ENCODE measurements around the gene SLC8A3. TPM values are rescaled to one million over a fixed set of nuclear protein-coding genes. Genes with fewer than 3 reads are reported as not detected.
"Not testable (repeated sequence)": the region's sequence is repeated elsewhere in the genome, so short reads cannot be mapped to it uniquely, and the experiment has no call there.

SLC8A3 gene, protein sequence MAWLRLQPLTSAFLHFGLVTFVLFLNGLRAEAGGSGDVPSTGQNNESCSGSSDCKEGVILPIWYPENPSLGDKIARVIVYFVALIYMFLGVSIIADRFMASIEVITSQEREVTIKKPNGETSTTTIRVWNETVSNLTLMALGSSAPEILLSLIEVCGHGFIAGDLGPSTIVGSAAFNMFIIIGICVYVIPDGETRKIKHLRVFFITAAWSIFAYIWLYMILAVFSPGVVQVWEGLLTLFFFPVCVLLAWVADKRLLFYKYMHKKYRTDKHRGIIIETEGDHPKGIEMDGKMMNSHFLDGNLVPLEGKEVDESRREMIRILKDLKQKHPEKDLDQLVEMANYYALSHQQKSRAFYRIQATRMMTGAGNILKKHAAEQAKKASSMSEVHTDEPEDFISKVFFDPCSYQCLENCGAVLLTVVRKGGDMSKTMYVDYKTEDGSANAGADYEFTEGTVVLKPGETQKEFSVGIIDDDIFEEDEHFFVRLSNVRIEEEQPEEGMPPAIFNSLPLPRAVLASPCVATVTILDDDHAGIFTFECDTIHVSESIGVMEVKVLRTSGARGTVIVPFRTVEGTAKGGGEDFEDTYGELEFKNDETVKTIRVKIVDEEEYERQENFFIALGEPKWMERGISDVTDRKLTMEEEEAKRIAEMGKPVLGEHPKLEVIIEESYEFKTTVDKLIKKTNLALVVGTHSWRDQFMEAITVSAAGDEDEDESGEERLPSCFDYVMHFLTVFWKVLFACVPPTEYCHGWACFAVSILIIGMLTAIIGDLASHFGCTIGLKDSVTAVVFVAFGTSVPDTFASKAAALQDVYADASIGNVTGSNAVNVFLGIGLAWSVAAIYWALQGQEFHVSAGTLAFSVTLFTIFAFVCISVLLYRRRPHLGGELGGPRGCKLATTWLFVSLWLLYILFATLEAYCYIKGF
- total RNA-seq, result 0.43 and 0.89 TPM in 2 replicates
- long read RNA-seq, partial matches to known transcripts, result 1 of 1 reads
- long read RNA-seq, other reads (novel, unspliced or antisense), result 0 of 1 reads

DNA sequence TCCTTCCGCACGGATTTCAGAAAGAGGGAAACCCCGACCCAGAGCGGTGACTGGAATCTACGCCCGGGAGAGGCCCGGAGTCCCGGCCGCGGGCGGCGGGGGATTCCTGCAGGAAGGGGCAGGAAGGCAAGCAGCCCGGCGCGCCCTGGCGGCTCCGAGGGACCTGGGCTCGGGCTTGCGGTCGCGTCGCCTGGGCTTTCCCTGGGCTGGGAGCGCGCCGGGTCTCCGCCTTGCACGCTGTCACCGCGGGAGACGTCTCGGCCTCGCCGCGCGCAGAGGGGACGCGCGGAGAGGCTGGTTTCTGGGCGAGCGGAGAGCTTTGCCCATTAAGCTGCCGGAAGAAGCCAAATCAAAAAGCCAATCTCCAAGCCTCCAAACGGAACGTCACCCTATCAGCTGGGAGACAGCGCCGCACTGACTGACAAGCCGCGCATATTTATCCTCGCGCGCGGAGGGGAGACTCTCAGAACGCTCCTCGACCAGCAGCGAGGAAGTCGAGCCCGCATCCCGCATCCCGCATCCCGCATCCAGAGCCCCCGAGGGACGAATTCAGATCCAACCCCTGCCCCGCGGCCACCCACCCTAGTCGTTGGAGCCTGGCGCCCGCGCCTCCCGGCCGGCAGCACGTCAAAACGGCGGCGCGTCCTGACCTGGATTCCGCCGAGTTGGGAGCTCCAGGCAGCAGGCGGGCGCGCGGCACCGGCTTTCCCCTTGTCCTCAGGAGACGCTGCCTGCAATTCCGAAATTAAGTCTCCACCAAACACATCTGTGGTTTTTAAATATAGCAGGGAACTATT is at the start of gene SLC8A3:
SLC8A3 (minus strand) TSS at position 293 of the 797 bp plus-strand sequence. CDS start 20,529 bp downstream, outside the sequence.
- H3K9me3 Mint-ChIP-seq (ENCODE audit: low read depth), result no peaks in the 10 kb centered on the region
- DNase-seq (ENCODE audit: low spot score, unreplicated experiment), result peak; percentile 51
- peak within 1 kb of the TSS; percentile 30 for H3K27ac Mint-ChIP-seq
- H3K4me1 Mint-ChIP-seq (ENCODE audit: low read depth), result peaks cover 12% of the 10 kb centered on the region
- peaks cover 59% of the 10 kb centered on the region for H3K27me3 Mint-ChIP-seq
- peak within 1 kb of the TSS; percentile 76 for H3K4me3 Mint-ChIP-seq (ENCODE audit: low read depth)
- H3K36me3 Mint-ChIP-seq (ENCODE audit: insufficient read depth), result no peaks in the 10 kb centered on the region
- TF ChIP-seq, protein P1, sequence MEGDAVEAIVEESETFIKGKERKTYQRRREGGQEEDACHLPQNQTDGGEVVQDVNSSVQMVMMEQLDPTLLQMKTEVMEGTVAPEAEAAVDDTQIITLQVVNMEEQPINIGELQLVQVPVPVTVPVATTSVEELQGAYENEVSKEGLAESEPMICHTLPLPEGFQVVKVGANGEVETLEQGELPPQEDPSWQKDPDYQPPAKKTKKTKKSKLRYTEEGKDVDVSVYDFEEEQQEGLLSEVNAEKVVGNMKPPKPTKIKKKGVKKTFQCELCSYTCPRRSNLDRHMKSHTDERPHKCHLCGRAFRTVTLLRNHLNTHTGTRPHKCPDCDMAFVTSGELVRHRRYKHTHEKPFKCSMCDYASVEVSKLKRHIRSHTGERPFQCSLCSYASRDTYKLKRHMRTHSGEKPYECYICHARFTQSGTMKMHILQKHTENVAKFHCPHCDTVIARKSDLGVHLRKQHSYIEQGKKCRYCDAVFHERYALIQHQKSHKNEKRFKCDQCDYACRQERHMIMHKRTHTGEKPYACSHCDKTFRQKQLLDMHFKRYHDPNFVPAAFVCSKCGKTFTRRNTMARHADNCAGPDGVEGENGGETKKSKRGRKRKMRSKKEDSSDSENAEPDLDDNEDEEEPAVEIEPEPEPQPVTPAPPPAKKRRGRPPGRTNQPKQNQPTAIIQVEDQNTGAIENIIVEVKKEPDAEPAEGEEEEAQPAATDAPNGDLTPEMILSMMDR (IDR thresholded peaks at IDR 0.05; ENCODE audit: unreplicated experiment), result no peak

DNA sequence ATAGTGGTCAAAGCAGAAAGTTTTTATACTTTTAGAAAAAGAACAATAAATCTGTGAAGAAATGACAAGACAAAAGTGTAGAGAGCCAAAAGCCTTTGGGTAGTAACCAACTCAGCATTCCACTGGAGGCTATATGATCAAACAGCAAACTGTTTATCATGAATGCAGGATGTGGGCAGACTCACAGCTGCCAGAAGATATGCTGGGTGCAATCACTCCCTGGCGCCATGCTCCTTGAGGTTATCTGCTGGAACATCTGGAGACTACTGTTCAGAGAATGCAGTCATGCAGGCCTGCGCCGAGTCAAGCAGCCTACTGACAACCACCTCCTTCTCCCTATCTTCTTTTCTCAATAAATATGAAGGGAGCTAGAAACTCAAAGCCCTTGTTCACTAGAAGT is 49.0 kb upstream of the SLC8A3 start:
- Mint-ChIP-seq H3K27ac (no peak overlapping the region), H3K4me1 (ENCODE audit: low read depth) (peaks cover 4% of the 10 kb centered on the region), H3K9me3 (ENCODE audit: low read depth) (peaks cover 11% of the 10 kb centered on the region), H3K4me3 (ENCODE audit: low read depth) (no peak overlapping the region), H3K36me3 (ENCODE audit: insufficient read depth) (peaks cover 3% of the 10 kb centered on the region), H3K27me3 (no peaks in the 10 kb centered on the region)
- TF ChIP-seq, protein P1 (IDR thresholded peaks at IDR 0.05; ENCODE audit: unreplicated experiment), result no peak
- DNase-seq (ENCODE audit: low spot score, unreplicated experiment), result no peak

DNA sequence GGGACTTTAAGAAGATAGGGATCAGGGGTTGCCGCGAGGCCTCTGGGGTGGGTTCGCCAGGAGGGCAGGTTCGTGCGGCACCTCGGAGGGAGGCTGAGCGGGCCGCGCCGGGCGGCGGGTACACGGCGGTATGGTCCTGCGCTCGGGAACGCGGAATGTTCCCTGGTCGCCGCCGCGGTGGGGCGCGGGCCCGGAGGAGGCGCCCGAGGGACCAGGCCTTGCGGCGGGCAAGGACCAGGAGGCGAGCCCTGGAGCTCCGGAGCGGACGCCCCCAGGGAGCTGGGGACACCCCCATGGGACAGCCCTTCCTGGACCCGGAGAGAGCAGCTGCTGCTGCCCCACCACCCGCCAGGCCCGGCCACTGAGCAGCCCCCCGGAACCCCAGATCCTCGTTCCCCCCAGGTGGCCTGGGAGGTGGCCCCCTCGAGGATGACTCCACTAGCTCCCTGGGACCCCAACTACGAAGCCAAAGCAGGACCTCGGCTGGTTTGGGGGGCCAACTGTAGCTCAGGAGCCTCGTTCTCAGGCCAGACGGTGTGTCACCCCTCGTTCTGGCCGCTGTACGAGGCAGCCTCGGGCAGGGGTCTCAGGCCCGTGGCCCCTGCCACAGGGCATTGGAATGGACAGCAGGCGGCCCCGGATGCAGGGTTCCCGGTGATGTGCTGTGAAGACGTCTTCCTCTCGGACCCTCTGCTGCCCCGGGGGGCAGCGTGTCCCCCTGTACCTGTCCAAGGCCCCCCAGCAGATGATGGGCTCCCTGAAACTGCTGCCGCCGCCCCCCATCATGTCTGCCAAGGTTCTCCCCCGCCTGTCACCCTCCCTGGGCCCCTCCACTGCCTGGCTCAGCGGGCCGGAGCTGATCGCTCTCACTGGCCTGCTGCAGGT is 45.6 kb upstream of the SLC8A3 start:
- Mint-ChIP-seq H3K27ac (no peak overlapping the region), H3K9me3 (ENCODE audit: low read depth) (no peaks in the 10 kb centered on the region), H3K4me1 (ENCODE audit: low read depth) (peaks cover 4% of the 10 kb centered on the region), H3K27me3 (no peaks in the 10 kb centered on the region), H3K36me3 (ENCODE audit: insufficient read depth) (no peaks in the 10 kb centered on the region), H3K4me3 (ENCODE audit: low read depth) (no peak overlapping the region)
- TF ChIP-seq, protein P1 (IDR thresholded peaks at IDR 0.05; ENCODE audit: unreplicated experiment), result no peak
- DNase-seq (ENCODE audit: low spot score, unreplicated experiment), result no peak

DNA sequence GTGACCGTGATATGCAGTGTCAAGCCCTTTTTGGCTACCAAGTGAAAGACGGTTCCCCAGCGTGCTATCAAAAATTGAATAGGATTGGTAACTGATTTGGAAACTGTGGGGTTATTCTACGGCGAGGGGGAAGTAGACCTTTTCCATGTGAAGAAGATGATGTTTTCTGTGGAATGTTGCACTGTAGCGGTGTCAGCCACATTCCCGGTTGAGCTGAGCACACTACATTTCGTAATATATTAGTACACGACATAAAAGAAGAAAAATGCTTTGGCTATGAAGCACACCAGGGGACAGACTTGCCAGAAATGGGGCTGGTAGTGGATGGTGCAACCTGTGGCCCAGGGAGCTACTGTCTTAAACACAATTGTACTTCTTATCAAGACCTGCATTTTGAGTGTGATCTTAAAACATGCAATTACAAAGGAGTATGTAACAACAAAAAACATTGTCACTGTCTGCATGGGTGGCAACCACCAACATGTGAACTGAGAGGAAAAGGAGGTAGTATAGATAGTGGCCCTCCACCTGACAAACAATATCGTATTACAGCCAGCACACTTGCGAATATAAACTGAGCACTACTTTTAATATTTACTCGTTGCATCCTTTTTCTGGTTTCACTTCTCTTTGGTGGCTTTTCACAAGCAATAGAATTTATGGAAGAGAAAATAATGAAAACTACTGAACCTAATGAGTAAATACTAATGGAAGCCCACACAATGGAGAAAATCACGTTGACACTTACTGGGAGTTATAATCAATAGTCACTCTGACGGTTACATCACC is 43.2 kb upstream of the SLC8A3 start:
- H3K4me1 Mint-ChIP-seq (ENCODE audit: low read depth); H3K4me3 Mint-ChIP-seq (ENCODE audit: low read depth); DNase-seq (ENCODE audit: low spot score, unreplicated experiment); H3K36me3 Mint-ChIP-seq (ENCODE audit: insufficient read depth); H3K9me3 Mint-ChIP-seq (ENCODE audit: low read depth); H3K27me3 Mint-ChIP-seq: not testable (repeated sequence)
- peak overlapping the region; percentile 51 for H3K27ac Mint-ChIP-seq

DNA sequence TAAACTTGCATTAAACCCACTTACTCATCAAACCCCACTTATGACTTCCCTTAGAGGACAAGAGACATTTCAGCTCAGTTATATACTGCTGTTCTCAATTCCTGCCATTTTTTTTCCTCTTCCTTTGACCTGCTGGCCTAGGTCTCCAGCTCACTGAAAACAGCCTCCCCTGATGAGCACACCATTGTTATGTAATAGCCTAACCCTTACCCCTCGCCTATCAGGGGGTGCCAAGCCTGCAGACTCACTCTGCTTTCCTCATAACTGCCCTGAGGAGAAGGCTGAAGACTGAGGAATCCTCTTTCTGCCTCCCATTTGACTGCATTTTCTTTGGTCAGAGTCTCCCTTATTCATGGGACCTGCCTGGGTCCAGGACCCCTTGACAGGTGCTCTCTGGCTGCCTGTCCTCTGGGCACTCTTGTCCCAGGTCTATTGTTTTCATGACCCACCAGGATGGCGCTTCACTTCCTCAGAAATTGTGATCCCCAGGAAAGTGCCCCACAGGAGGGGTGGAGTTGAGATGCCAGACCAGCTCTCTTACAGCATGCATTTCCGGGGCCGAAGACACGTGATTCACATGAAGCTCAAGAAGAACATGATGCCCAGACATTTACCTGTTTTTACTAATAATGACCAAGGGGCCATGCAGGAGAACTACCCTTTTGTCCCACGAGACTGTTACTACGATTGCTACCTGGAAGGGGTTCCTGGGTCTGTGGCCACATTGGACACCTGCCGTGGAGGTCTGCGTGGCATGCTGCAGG is 41.3 kb upstream of the SLC8A3 start:
- not testable (repeated sequence) for DNase-seq (ENCODE audit: low spot score, unreplicated experiment); H3K27ac Mint-ChIP-seq; H3K4me1 Mint-ChIP-seq (ENCODE audit: low read depth); H3K9me3 Mint-ChIP-seq (ENCODE audit: low read depth); H3K27me3 Mint-ChIP-seq; H3K36me3 Mint-ChIP-seq (ENCODE audit: insufficient read depth); H3K4me3 Mint-ChIP-seq (ENCODE audit: low read depth)
